ENCODE data around the gene DDN.

DDN gene

DNA sequence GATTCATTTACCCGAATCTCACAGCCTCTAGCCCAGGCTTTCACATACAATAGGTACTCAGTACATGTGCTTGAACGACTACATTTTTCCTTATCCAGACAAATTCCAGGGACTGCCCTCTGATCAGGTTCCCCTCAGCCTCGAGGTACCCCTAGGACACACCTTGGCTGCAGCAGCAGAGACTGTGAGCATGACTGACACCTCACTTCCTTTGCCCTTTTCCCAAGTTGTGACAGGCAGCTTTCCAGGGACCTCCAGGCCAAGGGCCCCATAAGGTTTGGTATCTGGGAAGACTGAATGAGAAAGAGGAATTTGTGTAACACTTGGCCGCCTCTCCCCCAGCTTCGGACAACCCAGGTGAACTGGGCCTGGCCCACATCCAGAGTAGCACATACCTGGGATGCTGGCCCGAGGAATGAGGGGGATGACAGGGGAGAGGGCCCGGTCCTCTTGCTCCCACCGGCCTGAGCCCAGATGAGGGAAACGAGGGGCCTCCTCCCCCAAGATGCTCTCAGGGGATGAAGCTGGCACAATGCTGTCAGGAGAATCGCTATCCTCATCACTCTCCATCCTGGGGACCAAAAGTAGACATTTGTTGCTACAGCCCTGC is 29.6 kb upstream of the DDN start:
- H3K27me3 ChIP-seq (ENCODE audit: control insufficient read depth, insufficient read depth, low read length), result no peaks in the 10 kb centered on the region
- no peak overlapping the region for H3K9ac ChIP-seq (ENCODE audit: low read length)
- peaks cover 43% of the 10 kb centered on the region for H3K36me3 ChIP-seq (ENCODE audit: control insufficient read depth, insufficient read depth, low read length)

DNA sequence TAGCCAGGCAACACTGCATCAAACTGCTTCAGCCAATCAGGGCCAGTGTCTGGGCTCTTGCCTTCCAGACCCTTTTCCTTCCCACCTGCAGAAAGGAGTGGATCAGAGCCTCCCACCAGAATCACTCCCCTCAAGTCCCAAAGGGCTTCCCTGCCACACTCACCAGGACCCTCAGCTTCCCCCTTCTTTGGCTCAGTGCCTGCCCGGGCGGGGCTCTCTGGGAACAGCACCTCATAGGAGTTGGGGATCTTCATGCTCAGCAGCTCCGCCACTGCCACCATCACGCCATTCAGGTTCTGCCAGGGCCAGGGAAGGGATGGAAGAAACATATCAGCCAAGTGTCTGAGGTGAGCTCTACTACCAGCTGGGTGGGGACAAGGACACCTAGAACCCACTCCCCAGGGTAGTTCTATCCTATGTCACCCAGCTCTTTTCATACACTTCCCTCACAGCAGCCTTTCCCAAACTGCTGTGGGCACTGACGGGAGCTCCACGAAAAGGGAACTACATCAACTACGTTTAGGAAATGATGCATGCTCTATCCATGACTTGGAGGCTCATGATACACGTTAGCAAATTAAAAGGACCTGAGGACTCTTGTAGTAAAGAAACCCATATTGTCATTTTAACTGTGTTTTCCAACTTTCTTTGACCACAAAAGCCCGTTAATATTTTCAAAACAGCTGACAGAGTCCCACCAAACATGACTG is 28.8 kb upstream of the DDN start:
- Histone ChIP-seq H3K36me3 (ENCODE audit: control insufficient read depth, insufficient read depth, low read length) (peaks cover 38% of the 10 kb centered on the region), H3K27me3 (ENCODE audit: control insufficient read depth, insufficient read depth, low read length) (no peaks in the 10 kb centered on the region), H3K4me1 (ENCODE audit: control insufficient read depth, insufficient read depth, low read length) (no peaks in the 10 kb centered on the region), H3K4me3 (ENCODE audit: low read length) (no peak overlapping the region), H3K9me3 (ENCODE audit: control insufficient read depth, low read length) (no peaks in the 10 kb centered on the region), H3K9ac (ENCODE audit: low read length) (no peak overlapping the region)

More for the DNA sequence above, 29.6 kb upstream of the DDN start:
- no peak overlapping the region for H3K4me3 ChIP-seq (ENCODE audit: low read length)
- H3K9me3 ChIP-seq (ENCODE audit: control insufficient read depth, low read length), result no peaks in the 10 kb centered on the region
- H3K4me1 ChIP-seq (ENCODE audit: control insufficient read depth, insufficient read depth, low read length), result no peaks in the 10 kb centered on the region

DNA sequence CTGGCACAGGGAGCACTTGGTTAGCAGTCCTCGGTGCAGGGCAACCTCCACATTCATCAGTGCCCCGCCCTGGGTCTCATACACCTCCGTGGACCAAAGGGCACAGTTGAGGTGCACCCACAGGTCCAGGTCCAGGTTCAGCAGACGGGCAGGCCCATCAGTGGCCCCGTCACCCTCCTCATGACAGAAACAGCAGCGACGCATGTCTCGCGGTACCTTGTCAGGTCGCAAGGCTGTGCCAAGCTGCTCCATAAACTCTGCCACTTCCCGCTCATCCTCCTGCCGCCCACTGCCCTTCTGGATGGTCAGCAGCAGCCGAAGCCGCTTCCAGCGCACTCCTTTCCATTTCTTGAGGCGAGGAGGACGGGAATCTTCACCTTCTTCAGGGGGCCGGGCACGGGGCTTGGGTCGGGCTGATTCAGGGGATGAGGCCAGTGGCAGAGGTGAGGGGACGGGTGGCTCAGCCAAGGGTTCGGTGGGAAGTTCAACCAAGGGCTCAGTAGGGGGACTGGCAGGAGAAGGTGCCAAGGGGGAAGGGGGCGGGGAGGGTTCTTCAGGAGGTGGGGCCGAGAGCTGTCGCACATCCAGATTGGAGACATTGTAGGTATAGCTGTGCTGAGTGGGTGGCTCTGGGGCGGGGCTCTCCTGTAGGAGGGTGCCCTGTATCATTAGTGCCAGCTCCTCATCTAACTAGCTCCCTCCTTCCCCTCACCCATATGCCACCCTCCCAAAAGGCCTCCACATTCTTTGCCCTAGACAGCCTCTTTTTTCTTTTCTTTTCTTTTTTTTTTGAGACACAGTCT is 27.7 kb upstream of the DDN start:
- peaks cover 36% of the 10 kb centered on the region for H3K36me3 ChIP-seq (ENCODE audit: control insufficient read depth, insufficient read depth, low read length)
- no peak overlapping the region for H3K9ac ChIP-seq (ENCODE audit: low read length)
- H3K9me3 ChIP-seq (ENCODE audit: control insufficient read depth, low read length), result no peaks in the 10 kb centered on the region
- H3K4me1 ChIP-seq (ENCODE audit: control insufficient read depth, insufficient read depth, low read length), result no peaks in the 10 kb centered on the region
- no peaks in the 10 kb centered on the region for H3K27me3 ChIP-seq (ENCODE audit: control insufficient read depth, insufficient read depth, low read length)
- no peak overlapping the region for H3K4me3 ChIP-seq (ENCODE audit: low read length)

DNA sequence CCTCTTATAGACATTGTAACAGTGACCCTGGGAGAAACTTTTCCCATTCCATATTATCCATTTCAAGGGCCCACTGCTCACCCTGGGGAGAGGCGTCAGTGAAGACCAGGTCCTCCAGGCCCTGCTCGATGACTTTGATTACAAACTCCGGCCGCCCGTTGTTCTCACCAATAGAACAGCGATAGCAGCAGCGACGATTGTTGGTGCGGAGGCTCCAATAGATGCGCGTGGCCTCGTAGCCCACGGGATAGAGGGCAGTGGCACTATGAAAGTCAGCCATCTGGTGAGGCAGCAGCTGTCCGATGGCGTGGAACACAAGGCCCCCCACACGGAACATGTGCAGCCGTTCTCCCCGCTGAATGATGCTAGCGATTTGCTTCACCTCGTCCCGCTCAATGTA is 26.9 kb upstream of the DDN start:
- H3K4me1 ChIP-seq (ENCODE audit: control insufficient read depth, insufficient read depth, low read length), result no peaks in the 10 kb centered on the region
- no peak overlapping the region for H3K4me3 ChIP-seq (ENCODE audit: low read length)
- H3K9me3 ChIP-seq (ENCODE audit: control insufficient read depth, low read length), result no peaks in the 10 kb centered on the region
- peaks cover 37% of the 10 kb centered on the region for H3K36me3 ChIP-seq (ENCODE audit: control insufficient read depth, insufficient read depth, low read length)
- no peak overlapping the region for H3K9ac ChIP-seq (ENCODE audit: low read length)
- H3K27me3 ChIP-seq (ENCODE audit: control insufficient read depth, insufficient read depth, low read length), result no peaks in the 10 kb centered on the region

DNA sequence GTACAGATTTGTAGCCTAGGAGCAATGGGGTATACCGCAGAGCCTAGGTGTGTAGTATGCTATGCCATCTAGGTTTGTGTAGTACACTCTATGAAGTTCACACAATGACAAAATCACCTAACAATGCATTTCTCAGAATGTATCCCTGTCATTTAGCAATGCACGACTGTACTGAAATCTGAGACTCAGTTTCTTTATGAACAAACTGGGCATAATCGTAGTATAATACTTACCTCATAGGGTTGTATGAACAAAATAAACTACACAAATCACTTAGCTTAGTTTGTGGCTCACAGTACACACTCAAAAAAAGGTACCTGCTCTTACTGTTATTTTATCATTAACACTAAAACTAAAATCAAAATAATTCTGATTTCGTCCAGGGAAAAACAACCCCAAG is 26.3 kb upstream of the DDN start:
- peaks cover 30% of the 10 kb centered on the region for H3K36me3 ChIP-seq (ENCODE audit: control insufficient read depth, insufficient read depth, low read length)
- no peaks in the 10 kb centered on the region for H3K9me3 ChIP-seq (ENCODE audit: control insufficient read depth, low read length)
- H3K4me1 ChIP-seq (ENCODE audit: control insufficient read depth, insufficient read depth, low read length), result no peaks in the 10 kb centered on the region
- H3K27me3 ChIP-seq (ENCODE audit: control insufficient read depth, insufficient read depth, low read length), result no peaks in the 10 kb centered on the region
- no peak overlapping the region for H3K4me3 ChIP-seq (ENCODE audit: low read length)
- no peak overlapping the region for H3K9ac ChIP-seq (ENCODE audit: low read length)

DNA sequence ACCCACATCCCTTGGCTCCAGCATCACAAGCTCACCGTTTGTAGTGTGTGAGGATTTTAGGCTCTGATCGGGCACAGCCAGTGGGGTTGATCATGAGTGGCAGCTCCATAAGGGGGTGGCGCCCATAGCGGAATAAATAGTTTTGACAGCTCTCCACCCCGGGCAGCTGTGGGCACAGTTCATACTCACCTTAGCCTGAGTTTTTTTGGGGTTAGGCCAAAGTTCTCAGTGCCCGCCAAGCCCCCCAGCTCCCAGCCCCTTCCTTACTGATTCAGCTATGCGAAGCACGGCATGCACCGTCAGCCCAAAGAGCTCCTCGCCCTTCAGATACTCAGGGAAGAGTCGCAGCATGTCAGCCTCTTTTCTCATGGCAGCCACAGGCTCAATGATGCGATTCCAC is 25.4 kb upstream of the DDN start:
- H3K4me3 ChIP-seq (ENCODE audit: low read length), result no peak overlapping the region
- H3K9me3 ChIP-seq (ENCODE audit: control insufficient read depth, low read length), result no peaks in the 10 kb centered on the region
- H3K27me3 ChIP-seq (ENCODE audit: control insufficient read depth, insufficient read depth, low read length), result no peaks in the 10 kb centered on the region
- peaks cover 30% of the 10 kb centered on the region for H3K36me3 ChIP-seq (ENCODE audit: control insufficient read depth, insufficient read depth, low read length)
- no peak overlapping the region for H3K9ac ChIP-seq (ENCODE audit: low read length)
- peaks cover under 1% of the 10 kb centered on the region for H3K4me1 ChIP-seq (ENCODE audit: control insufficient read depth, insufficient read depth, low read length)

DNA sequence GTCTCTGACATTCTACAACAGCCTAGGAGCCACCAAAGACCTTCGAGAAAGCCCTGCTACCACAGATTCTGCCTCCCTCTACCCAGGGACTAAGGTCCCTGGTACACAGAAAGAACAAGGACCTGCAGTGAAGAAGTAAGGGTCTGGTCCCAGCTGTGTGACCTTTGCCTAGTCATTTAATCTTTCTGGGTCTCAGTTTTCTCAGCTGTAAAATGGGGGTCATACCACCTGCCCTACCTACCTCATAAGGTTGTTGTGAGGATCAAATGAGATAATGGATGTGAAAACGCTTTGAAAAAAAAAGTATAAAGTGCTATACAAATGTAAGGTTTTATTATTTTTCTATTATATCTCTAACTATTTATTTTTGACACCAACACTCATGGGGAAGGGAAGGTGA is 24.6 kb upstream of the DDN start:
- H3K27me3 ChIP-seq (ENCODE audit: control insufficient read depth, insufficient read depth, low read length), result no peaks in the 10 kb centered on the region
- H3K4me3 ChIP-seq (ENCODE audit: low read length), result no peak overlapping the region
- H3K36me3 ChIP-seq (ENCODE audit: control insufficient read depth, insufficient read depth, low read length), result peaks cover 28% of the 10 kb centered on the region
- peaks cover 6% of the 10 kb centered on the region for H3K4me1 ChIP-seq (ENCODE audit: control insufficient read depth, insufficient read depth, low read length)
- H3K9ac ChIP-seq (ENCODE audit: low read length), result no peak overlapping the region
- no peaks in the 10 kb centered on the region for H3K9me3 ChIP-seq (ENCODE audit: control insufficient read depth, low read length)

DNA sequence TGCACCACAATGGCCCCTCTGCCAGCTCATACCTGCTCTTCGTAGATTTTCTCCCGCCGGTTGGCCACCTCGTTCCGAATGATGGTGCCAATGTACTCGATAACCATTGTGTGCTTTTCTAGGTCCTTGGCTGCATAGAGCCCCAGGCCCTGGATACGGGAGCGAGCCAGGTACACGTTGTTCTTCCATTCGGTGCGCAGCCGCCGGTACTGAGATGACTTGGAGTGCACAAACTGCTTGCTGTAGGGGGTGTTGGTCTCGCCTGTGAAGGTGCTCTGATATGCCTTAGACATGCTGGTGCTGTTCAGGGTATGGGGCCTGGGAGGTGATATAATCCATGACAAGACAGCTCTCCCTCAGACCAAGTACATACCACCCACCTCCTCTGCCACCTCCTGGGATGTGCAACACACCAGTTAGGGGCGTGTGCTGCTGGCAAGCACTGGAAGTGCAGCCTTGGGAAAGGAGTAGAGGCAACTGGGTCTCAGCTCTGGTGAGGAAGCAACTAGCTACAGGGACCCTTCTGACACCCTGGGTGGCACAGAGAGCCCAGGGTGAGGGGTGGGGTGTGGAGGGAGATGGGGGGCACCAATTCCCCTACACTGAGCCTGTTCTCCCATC is 23.5 kb upstream of the DDN start:
- Histone ChIP-seq H3K9me3 (ENCODE audit: control insufficient read depth, low read length) (no peaks in the 10 kb centered on the region), H3K27me3 (ENCODE audit: control insufficient read depth, insufficient read depth, low read length) (no peaks in the 10 kb centered on the region), H3K36me3 (ENCODE audit: control insufficient read depth, insufficient read depth, low read length) (peaks cover 17% of the 10 kb centered on the region), H3K4me1 (ENCODE audit: control insufficient read depth, insufficient read depth, low read length) (peaks cover 8% of the 10 kb centered on the region), H3K9ac (ENCODE audit: low read length) (no peak overlapping the region), H3K4me3 (ENCODE audit: low read length) (no peak overlapping the region)

DNA sequence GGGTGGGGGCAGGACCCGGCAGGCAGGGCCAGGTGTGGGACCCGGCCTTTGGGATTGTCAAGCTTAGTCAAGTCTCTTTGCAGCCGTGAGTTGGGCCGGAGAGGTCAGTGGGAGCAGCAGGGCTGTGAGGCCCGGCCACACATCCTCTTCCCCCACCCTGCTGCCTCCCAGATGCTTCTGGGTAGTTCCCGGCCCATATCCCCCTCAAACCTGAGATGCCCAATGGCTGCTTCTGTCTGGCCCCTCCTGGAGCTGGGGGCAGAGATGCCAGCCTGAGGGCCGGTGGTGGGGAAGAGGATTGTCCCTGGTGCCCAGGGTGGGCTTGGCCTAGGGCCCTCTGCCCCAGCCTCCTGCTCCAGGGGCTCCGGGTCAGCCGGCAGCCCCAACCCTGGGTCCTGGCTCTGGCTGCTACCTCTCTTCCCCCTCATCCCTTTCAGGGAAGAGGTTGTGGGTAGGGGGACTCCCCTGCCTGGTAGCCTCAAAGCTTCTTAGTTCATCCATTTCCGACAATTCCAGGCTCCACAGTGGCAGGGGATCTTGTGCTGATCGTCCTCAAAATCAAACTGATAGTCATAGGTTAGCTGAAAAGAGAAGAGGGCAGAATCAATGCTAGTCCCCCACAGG is 22.2 kb upstream of the DDN start:
- peaks cover 13% of the 10 kb centered on the region for H3K36me3 ChIP-seq (ENCODE audit: control insufficient read depth, insufficient read depth, low read length)
- H3K27me3 ChIP-seq (ENCODE audit: control insufficient read depth, insufficient read depth, low read length), result no peaks in the 10 kb centered on the region
- H3K4me1 ChIP-seq (ENCODE audit: control insufficient read depth, insufficient read depth, low read length), result peaks cover 11% of the 10 kb centered on the region
- no peak overlapping the region for H3K4me3 ChIP-seq (ENCODE audit: low read length)
- no peaks in the 10 kb centered on the region for H3K9me3 ChIP-seq (ENCODE audit: control insufficient read depth, low read length)
- no peak overlapping the region for H3K9ac ChIP-seq (ENCODE audit: low read length)

DNA sequence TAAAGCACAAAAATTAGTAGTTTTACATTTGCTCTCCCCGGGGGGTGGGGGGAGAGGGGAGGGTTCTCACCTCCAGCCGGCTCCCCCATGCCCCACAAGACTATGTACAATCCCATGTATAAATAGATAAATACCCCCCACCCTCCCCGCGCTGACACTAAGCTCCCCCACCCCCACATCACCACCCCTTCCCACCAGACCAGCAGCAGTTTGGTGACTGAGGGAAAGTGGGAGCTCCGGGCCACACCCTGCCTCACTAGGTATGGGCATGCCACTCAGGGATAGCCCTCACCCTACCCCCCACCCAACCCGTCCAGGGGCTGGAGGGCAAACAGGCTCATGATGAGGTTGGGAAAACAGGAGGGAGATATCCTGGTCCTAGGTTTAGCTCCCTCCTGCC is 21.3 kb upstream of the DDN start:
- H3K27me3 ChIP-seq (ENCODE audit: control insufficient read depth, insufficient read depth, low read length), result no peaks in the 10 kb centered on the region
- H3K4me1 ChIP-seq (ENCODE audit: control insufficient read depth, insufficient read depth, low read length), result peaks cover 11% of the 10 kb centered on the region
- peaks cover 7% of the 10 kb centered on the region for H3K36me3 ChIP-seq (ENCODE audit: control insufficient read depth, insufficient read depth, low read length)
- no peak overlapping the region for H3K4me3 ChIP-seq (ENCODE audit: low read length)
- no peaks in the 10 kb centered on the region for H3K9me3 ChIP-seq (ENCODE audit: control insufficient read depth, low read length)
- no peak overlapping the region for H3K9ac ChIP-seq (ENCODE audit: low read length)

DNA sequence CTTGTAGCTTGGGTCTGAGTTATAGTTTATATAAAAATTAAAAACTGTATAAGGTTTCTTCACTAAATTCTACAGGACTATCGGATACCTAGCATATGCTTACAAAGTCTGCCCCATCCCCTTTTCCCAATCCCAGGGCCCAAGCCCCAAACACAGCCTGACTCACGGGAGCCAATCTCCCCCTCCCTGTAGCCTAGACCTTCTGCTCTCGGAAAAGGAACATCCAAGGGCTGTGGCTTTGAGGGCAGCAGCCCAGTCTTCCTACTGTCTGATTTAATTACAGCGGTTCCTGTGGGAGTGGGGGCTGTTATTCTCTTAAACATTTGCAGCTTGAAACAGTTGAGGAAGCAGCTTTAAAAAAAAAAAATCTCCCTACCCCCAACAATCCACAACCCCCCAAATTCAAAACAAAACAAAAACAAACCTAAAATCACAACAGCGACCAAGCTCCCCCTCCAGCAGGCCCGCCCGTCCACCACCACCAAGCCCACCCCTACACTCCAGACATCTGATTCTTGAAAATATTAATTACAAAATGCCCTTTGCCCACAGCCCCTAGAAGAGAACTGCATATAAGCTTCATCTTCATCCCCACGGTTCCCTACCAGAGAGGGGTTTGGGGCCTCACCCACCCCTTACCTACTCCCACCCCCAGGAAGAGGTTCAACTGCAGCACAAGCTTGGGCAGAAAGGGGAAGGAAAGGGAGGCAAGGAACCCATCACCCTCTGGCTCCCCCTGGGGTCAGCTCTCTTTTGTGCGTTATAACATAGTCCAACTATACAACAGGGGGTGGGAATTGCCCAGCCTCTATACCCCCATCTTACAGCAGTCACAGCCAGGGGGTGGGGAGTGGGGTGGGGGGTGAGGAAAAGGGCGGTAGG is 20.5 kb upstream of the DDN start:
- no peaks in the 10 kb centered on the region for H3K9me3 ChIP-seq (ENCODE audit: control insufficient read depth, low read length)
- H3K9ac ChIP-seq (ENCODE audit: low read length), result peak overlapping the region; percentile 91
- H3K36me3 ChIP-seq (ENCODE audit: control insufficient read depth, insufficient read depth, low read length), result peaks cover 7% of the 10 kb centered on the region
- H3K27me3 ChIP-seq (ENCODE audit: control insufficient read depth, insufficient read depth, low read length), result no peaks in the 10 kb centered on the region
- H3K4me1 ChIP-seq (ENCODE audit: control insufficient read depth, insufficient read depth, low read length), result peaks cover 11% of the 10 kb centered on the region
- H3K4me3 ChIP-seq (ENCODE audit: low read length), result no peak overlapping the region

All from mucosa of stomach (tissue), 1 donor.